Measurements from ENCODE around the gene ABCA7.

GRCh38 chr19:1076046-1076386 is 36.1 kb downstream of the ABCA7 start:
- no peak for TF ChIP-seq POLR2A (IDR thresholded peaks at IDR 0.05)
- TF ChIP-seq CTCF (IDR thresholded peaks at IDR 0.05), result no peak
